Measurements from ENCODE around the gene NGEF.

Gene NGEF

GRCh38 chr2:232997749-232998665 is 15.0 kb downstream of the NGEF start:
- no peak for DNase-seq

- DNase-seq: no peak
Measured at GRCh38 chr2:232994446-232994845, 18.6 kb downstream of the NGEF start.

- no peak for DNase-seq
Measured at GRCh38 chr2:232993231-232993821, 19.7 kb downstream of the NGEF start.

GRCh38 chr2:232986155-232986554 is 26.9 kb downstream of the NGEF start:
- no peak for DNase-seq

GRCh38 chr2:232984451-232985207 is 28.4 kb downstream of the NGEF start:
- DNase-seq: no peak

- no peak for DNase-seq
Measured at GRCh38 chr2:232983669-232984140, 29.4 kb downstream of the NGEF start.

- no peak for DNase-seq
Measured at GRCh38 chr2:232982926-232983668, 30.0 kb downstream of the NGEF start.

GRCh38 chr2:232981767-232982360 is 31.2 kb downstream of the NGEF start:
- DNase-seq: no peak

- no peak for DNase-seq
Measured at GRCh38 chr2:232981356-232981755, 31.7 kb downstream of the NGEF start.

- DNase-seq: no peak
Measured at GRCh38 chr2:232980683-232981082, 32.4 kb downstream of the NGEF start.

GRCh38 chr2:232979871-232980461 is 33.1 kb downstream of the NGEF start:
- DNase-seq: peak; percentile 2

GRCh38 chr2:232977438-232977971 is 35.6 kb downstream of the NGEF start:
- no peak for DNase-seq

- DNase-seq: no peak
Measured at GRCh38 chr2:232976666-232977437, 36.2 kb downstream of the NGEF start.

- DNase-seq: no peak
Measured at GRCh38 chr2:232976176-232976575, 36.9 kb downstream of the NGEF start.

- DNase-seq: no peak
Measured at GRCh38 chr2:232974396-232974795, 38.7 kb downstream of the NGEF start.

GRCh38 chr2:232973796-232974195 is 39.3 kb downstream of the NGEF start:
- DNase-seq: no peak

GRCh38 chr2:232973011-232973735 is 39.9 kb downstream of the NGEF start:
- no peak for DNase-seq

- no peak for DNase-seq
Measured at GRCh38 chr2:232971744-232972143, 41.3 kb downstream of the NGEF start.

- no peak for DNase-seq
Measured at GRCh38 chr2:232970051-232970450, 43.0 kb downstream of the NGEF start.

- DNase-seq: no peak
Measured at GRCh38 chr2:232967474-232967873, 45.6 kb downstream of the NGEF start.
